Measurements from ENCODE around the gene CACNA1C. TPM values are rescaled to one million over a fixed set of nuclear protein-coding genes. Genes with fewer than 3 reads are reported as not detected.
A peak's percentile ranks its signal among the peaks of the same experiment; 100 is the strongest.

The CACNA1C gene
- total RNA-seq, 1 experiment from 2014 or later, result 1.1 TPM

GRCh38 chr12:2690348-2691005 lies 637.7 kb downstream of the CACNA1C start:
- Mint-ChIP-seq H3K27ac (peak overlapping the region in 1 of 3 experiments; percentile 27; a peak in 1 of 7 replicates), H3K4me3 (peak overlapping the region; percentile 78 to 87), H3K4me1 (peaks cover 23 to 26% of the 10 kb centered on the region in 2 experiments), H3K9me3 (no peaks in the 10 kb centered on the region), H3K27me3 (ENCODE audit: low read depth) (peaks cover 47% of the 10 kb centered on the region), H3K36me3 (ENCODE audit: insufficient read depth in 1 of 3, low read depth in 3 of 3) (no peaks in the 10 kb centered on the region)
- H3K9ac ChIP-seq (ENCODE audit: extremely low read depth, insufficient read length, low read length), result no peak overlapping the region
- H2BK5ac ChIP-seq (ENCODE audit: insufficient read length, low read length), result no peak overlapping the region
- no peaks in the 10 kb centered on the region for H3K79me1 ChIP-seq (ENCODE audit: insufficient read depth, low read depth, low read length, poor library complexity, severe bottlenecking)
- H3T11ph ChIP-seq (ENCODE audit: low read length), result no peak overlapping the region
- peak overlapping the region; percentile 59 for H3K4me2 ChIP-seq (ENCODE audit: insufficient read depth, insufficient read length, low read length)
- no peaks in the 10 kb centered on the region for H3K9me3 ChIP-seq (ENCODE audit: control insufficient read depth, low read depth, low read length)
- no peaks in the 10 kb centered on the region for H4K20me1 ChIP-seq (ENCODE audit: control insufficient read depth, insufficient read depth, insufficient read length)
- H4K5ac ChIP-seq (ENCODE audit: insufficient read length, low read depth, low read length), result no peak overlapping the region
- WGBS (ENCODE audit: extremely low coverage, insufficient read length, low lambda C conversion rate), result no CpG with 5 or more reads among the region's 14 CpGs
- TF ChIP-seq CTCF (conservative IDR thresholded peaks at IDR 0.05), result no peak
- H2BK15ac ChIP-seq (ENCODE audit: low read depth, low read length), result no peak overlapping the region
- no peak overlapping the region for H2BK12ac ChIP-seq (ENCODE audit: insufficient read length, low read depth, low read length)
- H3K14ac ChIP-seq (ENCODE audit: insufficient read depth, low read length), result peak overlapping the region; percentile 63
- H3K18ac ChIP-seq (ENCODE audit: insufficient read length, low read depth, low read length), result peak overlapping the region; percentile 43
- no peak overlapping the region for H3K56ac ChIP-seq (ENCODE audit: insufficient read length, low read depth, low read length)
- H3K4me1 ChIP-seq (ENCODE audit: insufficient read depth, low read length), result no peaks in the 10 kb centered on the region; the same call in 1 of the 2 replicates
- H4K91ac ChIP-seq (ENCODE audit: insufficient read length, low read depth, low read length), result no peak overlapping the region
- no peak overlapping the region for H2AFZ ChIP-seq (ENCODE audit: low read length)
- H2BK120ac ChIP-seq (ENCODE audit: low read depth, low read length, poor library complexity, severe bottlenecking), result no peak overlapping the region
- H3K27me3 ChIP-seq (ENCODE audit: insufficient read depth, low read length), result no peaks in the 10 kb centered on the region; the same call in 1 of the 2 replicates
- no peak for DNase-seq
- no peaks in the 10 kb centered on the region for H3K79me2 ChIP-seq (ENCODE audit: insufficient read depth, low read length)
- no peak overlapping the region for H3K4ac ChIP-seq (ENCODE audit: low read depth, low read length)
- H2AK5ac ChIP-seq (ENCODE audit: insufficient read length, low read length), result no peak overlapping the region
- no peak overlapping the region for H3K27ac ChIP-seq (ENCODE audit: insufficient read length, low read depth, low read length)
- H3K23ac ChIP-seq (ENCODE audit: insufficient read length, low read depth, low read length), result no peak overlapping the region
- peaks cover 5% of the 10 kb centered on the region for H3K23me2 ChIP-seq (ENCODE audit: insufficient read length, low read depth, low read length, poor library complexity, severe bottlenecking)
- no peak overlapping the region for H4K8ac ChIP-seq (replicated peaks; ENCODE audit: insufficient read length, low read depth, low read length)
- no peak overlapping the region for H2BK20ac ChIP-seq (ENCODE audit: low read depth, low read length, poor library complexity, severe bottlenecking)

Data from H9 (cell line).